Aorta (tissue), 5 donors: ENCODE measurements around the gene ADAP1. TPM values are rescaled to one million over a fixed set of nuclear protein-coding genes. Genes with fewer than 3 reads are reported as not detected.
A peak's percentile ranks its signal among the peaks of the same experiment; 100 is the strongest.

Experiments
- ATAC-seq: fragments of 200-7000 bp; cut with Tn5 transposase; one replicate; pipeline ENCODE4 v1.9.1; 2022; ENCODE audit warnings: moderate library complexity; ENCODE audit not compliant: low FRiP score
- DNase-seq, 2 donors: peaks; one replicate each; pipeline ENCODE4 v3.0.0-alpha.2; 2020
- H3K27ac ChIP-seq, 2 donors: one replicate each; pipeline ENCODE4 v1.5.1; 2013; ENCODE audit warnings: low read length in 2 of 2, mild to moderate bottlenecking in 2 of 2, moderate library complexity in 2 of 2, control low read depth in 1 of 2, inconsistent platforms in 1 of 2, low read depth in 1 of 2
- H3K27me3 ChIP-seq, 2 donors: one replicate each; pipeline ENCODE4 v1.6.1; 2013; ENCODE audit warnings: control low read depth in 1 of 2, low read length in 1 of 2, mild to moderate bottlenecking in 1 of 2, moderate library complexity in 1 of 2; ENCODE audit not compliant: insufficient read depth in 2 of 2, control insufficient read depth in 1 of 2
- H3K36me3 ChIP-seq, 2 donors: one replicate each; pipeline ENCODE4 v1.6.1; 2013; ENCODE audit warnings: control low read depth in 1 of 2, low read length in 1 of 2, mild to moderate bottlenecking in 1 of 2; ENCODE audit not compliant: insufficient read depth in 2 of 2, control insufficient read depth in 1 of 2
- H3K4me1 ChIP-seq, 2 donors: one replicate each; pipeline ENCODE4 v1.6.1; 2013; ENCODE audit warnings: low read length in 2 of 2, control low read depth in 1 of 2, mild to moderate bottlenecking in 1 of 2, moderate library complexity in 1 of 2; ENCODE audit not compliant: insufficient read depth in 2 of 2, control insufficient read depth in 1 of 2
- H3K4me3 ChIP-seq, 2 donors: one replicate each; pipeline ENCODE4 v1.5.1; 2013; ENCODE audit warnings: low read length in 2 of 2, control low read depth in 1 of 2, mild to moderate bottlenecking in 1 of 2
- H3K9me3 ChIP-seq: one replicate; pipeline ENCODE4 v1.6.1; 2013; ENCODE audit warnings: mild to moderate bottlenecking, low read length; ENCODE audit not compliant: control insufficient read depth
- WGBS, 2 donors: extraction: QIAGEN DNeasy Blood & Tissue Kit; methylation state at CpG; one replicate each; pipeline ENCODE4 v1.1.7; 2013; 5-methylcytosine and 5-hydroxymethylcytosine counted together
- intact Hi-C, 2 donors: fragments of 100-400 bp; cut with DNase I; formaldehyde crosslinking; loops; one replicate each; pipeline versions ENCODE4 v1.14.2 to v1.15.0; 2022
- polyA plus RNA-seq, 2 donors: library from polyadenylated mRNA; stranded (reverse); fragments of 200-250 nt; gene quantifications; one replicate each; pipeline ENCODE4 v1.2.3, GENCODE V29; 2013
- total RNA-seq, 2 donors: library from RNA; stranded (reverse); fragmentation: NEBNext Ultra II Directional; extraction: Animal tissue kit (Norgen Biotek cat#: 25700); gene quantifications; one replicate each; pipeline ENCODE4 v1.2.1, GENCODE V29; 2021
- donor health status: healthy with polysubstance abuse.
- donor health status: Bipolar disorder and iron deficiency.
- donor health status: DM: no; HTN: no; CAD: no.
- donor health status: DM: no; HTN: no; CAD: no.
- donor health status: DM: yes; HTN: yes; CAD: no.

ADAP1 gene
- total and polyA plus RNA-seq, 4 donors = 4.3 to 16.9 (median 11.4) TPM

- Histone ChIP-seq H3K9me3 (no peaks in the 10 kb centered on the region), H3K4me3 (no peak overlapping the region), H3K36me3 (no peaks in the 10 kb centered on the region), H3K27ac (no peak overlapping the region), H3K27me3 (no peaks in the 10 kb centered on the region), H3K4me1 (no peaks in the 10 kb centered on the region)
- WGBS, 2 donors = 84 to 89% methylated on average over 19 to 26 of the region's 26 CpGs
- intact Hi-C loops = no loop called here
- ATAC-seq (no peak), DNase-seq (peak; percentile 47 to 62)
These were observed 34.5 kb downstream of the ADAP1 start for GRCh38 chr7:919924-920341.

- H3K36me3 ChIP-seq = no peaks in the 10 kb centered on the region
- DNase-seq (peak; percentile 46 to 62), ATAC-seq (no peak)
- H3K27ac ChIP-seq = no peak overlapping the region
- intact Hi-C loops = no loop called here
- no peaks in the 10 kb centered on the region for H3K9me3 ChIP-seq
- no peaks in the 10 kb centered on the region for H3K27me3 ChIP-seq
- no peaks in the 10 kb centered on the region for H3K4me1 ChIP-seq
- no peak overlapping the region for H3K4me3 ChIP-seq
- WGBS, 2 donors = 92 to 98% methylated on average over 8 to 13 of the region's 13 CpGs
These were observed 35.4 kb downstream of the ADAP1 start for GRCh38 chr7:919114-919442.

- peak; percentile 48 to 60 for DNase-seq
- H3K27me3 ChIP-seq = no peaks in the 10 kb centered on the region
These were observed 35.9 kb downstream of the ADAP1 start for GRCh38 chr7:918441-919113.

GRCh38 chr7:918118-918425 lies 36.4 kb downstream of the ADAP1 start:
- DNase-seq = peak; percentile 35 to 38
- H3K27ac ChIP-seq = no peak overlapping the region

More at GRCh38 chr7:918441-919113, 35.9 kb downstream of the ADAP1 start:
- no peak for ATAC-seq
- intact Hi-C loops = no loop called here
- no peak overlapping the region for H3K4me3 ChIP-seq
- no peak overlapping the region for H3K27ac ChIP-seq
- 87 to 93% methylated on average over 17 to 21 of the region's 21 CpGs for whole genome bisulfite sequencing, 2 donors
- H3K36me3 ChIP-seq = no peaks in the 10 kb centered on the region
- H3K4me1 ChIP-seq = no peaks in the 10 kb centered on the region
- no peaks in the 10 kb centered on the region for H3K9me3 ChIP-seq

GRCh38 chr7:917255-918117 lies 37.0 kb downstream of the ADAP1 start:
- no peak for ATAC-seq
- Histone ChIP-seq H3K9me3 (no peaks in the 10 kb centered on the region), H3K36me3 (no peaks in the 10 kb centered on the region), H3K27me3 (no peaks in the 10 kb centered on the region), H3K27ac (no peak overlapping the region), H3K4me3 (no peak overlapping the region), H3K4me1 (no peaks in the 10 kb centered on the region)
- DNase-seq = peak; percentile 10 to 53
- intact Hi-C loops = no loop called here
- 84 to 88% methylated on average over 28 to 29 of the region's 33 CpGs for WGBS, 2 donors

More at GRCh38 chr7:918118-918425, 36.4 kb downstream of the ADAP1 start:
- no peak overlapping the region for H3K4me3 ChIP-seq
- no peak for ATAC-seq
- H3K9me3 ChIP-seq = no peaks in the 10 kb centered on the region
- no peaks in the 10 kb centered on the region for H3K36me3 ChIP-seq
- no peaks in the 10 kb centered on the region for H3K4me1 ChIP-seq
- WGBS, 2 donors = 97 to 98% methylated on average over 9 of the region's 9 CpGs
- no peaks in the 10 kb centered on the region for H3K27me3 ChIP-seq
- intact Hi-C loops = no loop called here

GRCh38 chr7:916291-916941 lies 38.1 kb downstream of the ADAP1 start:
- Histone ChIP-seq H3K27me3 (no peaks in the 10 kb centered on the region), H3K4me1 (no peaks in the 10 kb centered on the region), H3K27ac (no peak overlapping the region), H3K4me3 (no peak overlapping the region), H3K36me3 (no peaks in the 10 kb centered on the region), H3K9me3 (no peaks in the 10 kb centered on the region)
- DNase-seq (peak; percentile 37 to 74), ATAC-seq (no peak)
- intact Hi-C loops = no loop called here
- 44 to 45% methylated on average over 17 of the region's 17 CpGs for WGBS, 2 donors

GRCh38 chr7:915291-916218 lies 38.9 kb downstream of the ADAP1 start:
- 95 to 97% methylated on average over 37 to 43 of the region's 43 CpGs for WGBS, 2 donors
- H3K4me1 ChIP-seq = no peaks in the 10 kb centered on the region
- intact Hi-C loops = no loop called here
- H3K27ac ChIP-seq = no peak overlapping the region
- H3K4me3 ChIP-seq = no peak overlapping the region
- no peaks in the 10 kb centered on the region for H3K9me3 ChIP-seq
- ATAC-seq (peak; percentile 4), DNase-seq (peak in 1 of 2 donors; percentile 44)
- H3K27me3 ChIP-seq = no peaks in the 10 kb centered on the region
- H3K36me3 ChIP-seq = no peaks in the 10 kb centered on the region

- Histone ChIP-seq H3K36me3 (no peaks in the 10 kb centered on the region), H3K27me3 (no peaks in the 10 kb centered on the region), H3K4me3 (no peak overlapping the region), H3K9me3 (no peaks in the 10 kb centered on the region), H3K4me1 (no peaks in the 10 kb centered on the region), H3K27ac (no peak overlapping the region)
- intact Hi-C loops = loop anchor here in 1 of 2 donors (5.0 kb wide), 1 partner anchor 38 kb away; the partner anchor contains the start of gene ADAP1
- DNase-seq (no peak), ATAC-seq (no peak)
- WGBS, 2 donors = 92 to 95% methylated on average over 14 to 16 of the region's 16 CpGs
These were observed 39.8 kb downstream of the ADAP1 start for GRCh38 chr7:914521-915194.
